ENCODE data around the gene ANKRD55. TPM values are rescaled to one million over a fixed set of nuclear protein-coding genes. Genes with fewer than 3 reads are reported as not detected.

ANKRD55 gene
- total and polyA plus RNA-seq, 9 of the 15 experiments (the other 6 are each of a cell fraction or from before 2014, with no cell fraction given): 3.4 to 10.6 (median 6.5) TPM

DNA sequence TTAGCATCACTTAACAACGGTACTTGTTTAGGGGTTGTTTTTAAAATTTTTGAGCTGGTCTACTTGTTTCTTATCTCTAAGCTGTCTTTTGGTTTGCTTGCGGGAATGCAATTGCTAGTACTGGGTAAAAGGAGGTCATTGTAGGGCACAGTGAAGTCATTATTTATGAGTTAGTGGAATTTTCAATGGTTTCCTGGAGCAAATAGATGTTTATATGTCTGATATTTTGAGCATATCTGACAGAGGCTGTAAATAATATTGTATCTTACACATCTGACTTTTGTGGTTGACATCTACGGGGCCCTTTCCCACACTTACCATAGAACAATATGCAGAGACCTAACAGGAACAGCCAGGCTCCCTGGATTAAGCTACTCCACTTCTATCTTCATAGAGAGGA, 147.9 kb downstream of the ANKRD55 start (continued):
- TF ChIP-seq, protein P1, sequence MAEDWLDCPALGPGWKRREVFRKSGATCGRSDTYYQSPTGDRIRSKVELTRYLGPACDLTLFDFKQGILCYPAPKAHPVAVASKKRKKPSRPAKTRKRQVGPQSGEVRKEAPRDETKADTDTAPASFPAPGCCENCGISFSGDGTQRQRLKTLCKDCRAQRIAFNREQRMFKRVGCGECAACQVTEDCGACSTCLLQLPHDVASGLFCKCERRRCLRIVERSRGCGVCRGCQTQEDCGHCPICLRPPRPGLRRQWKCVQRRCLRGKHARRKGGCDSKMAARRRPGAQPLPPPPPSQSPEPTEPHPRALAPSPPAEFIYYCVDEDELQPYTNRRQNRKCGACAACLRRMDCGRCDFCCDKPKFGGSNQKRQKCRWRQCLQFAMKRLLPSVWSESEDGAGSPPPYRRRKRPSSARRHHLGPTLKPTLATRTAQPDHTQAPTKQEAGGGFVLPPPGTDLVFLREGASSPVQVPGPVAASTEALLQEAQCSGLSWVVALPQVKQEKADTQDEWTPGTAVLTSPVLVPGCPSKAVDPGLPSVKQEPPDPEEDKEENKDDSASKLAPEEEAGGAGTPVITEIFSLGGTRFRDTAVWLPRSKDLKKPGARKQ (CRISPR knock-in tag; IDR thresholded peaks at IDR 0.05): no peak
- TF ChIP-seq KAT8 (IDR thresholded peaks at IDR 0.05; ENCODE audit: low read depth) (no peak), POLR2G (IDR thresholded peaks at IDR 0.05; ENCODE audit: low read depth, low read length) (no peak), HIVEP1 (CRISPR knock-in tag; IDR thresholded peaks at IDR 0.05) (no peak), TCF3 (CRISPR knock-in tag; IDR thresholded peaks at IDR 0.05) (peak; percentile 57), RREB1 (CRISPR knock-in tag; IDR thresholded peaks at IDR 0.05) (no peak), ZNF217 (CRISPR knock-in tag; IDR thresholded peaks at IDR 0.05) (no peak), HLTF (IDR thresholded peaks at IDR 0.05) (no peak), BCOR (IDR thresholded peaks at IDR 0.05) (no peak), GABPA (tag; conservative IDR thresholded peaks at IDR 0.05; ENCODE audit: low read depth) (peak; percentile 38; the same call in 1 of the 2 replicates), HEY1 (CRISPR knock-in tag; IDR thresholded peaks at IDR 0.05; ENCODE audit: borderline replicate concordance) (no peak), FOXK1 (CRISPR knock-in tag; IDR thresholded peaks at IDR 0.05; ENCODE audit: borderline replicate concordance) (no peak), JUN (IDR thresholded peaks at IDR 0.05; ENCODE audit: borderline replicate concordance, low read depth, low read length) (0 out of 2 replicates have a peak, but pooled peaks have one; percentile 13), JUN (CRISPR knock-in tag; IDR thresholded peaks at IDR 0.05; ENCODE audit: borderline replicate concordance) (no peak), MXI1 (IDR thresholded peaks at IDR 0.05; ENCODE audit: low read depth, low read length) (no peak), ELF1 (tag; IDR thresholded peaks at IDR 0.05) (peak; percentile 46; the same call in 1 of the 2 replicates)
- TF ChIP-seq, protein P2, sequence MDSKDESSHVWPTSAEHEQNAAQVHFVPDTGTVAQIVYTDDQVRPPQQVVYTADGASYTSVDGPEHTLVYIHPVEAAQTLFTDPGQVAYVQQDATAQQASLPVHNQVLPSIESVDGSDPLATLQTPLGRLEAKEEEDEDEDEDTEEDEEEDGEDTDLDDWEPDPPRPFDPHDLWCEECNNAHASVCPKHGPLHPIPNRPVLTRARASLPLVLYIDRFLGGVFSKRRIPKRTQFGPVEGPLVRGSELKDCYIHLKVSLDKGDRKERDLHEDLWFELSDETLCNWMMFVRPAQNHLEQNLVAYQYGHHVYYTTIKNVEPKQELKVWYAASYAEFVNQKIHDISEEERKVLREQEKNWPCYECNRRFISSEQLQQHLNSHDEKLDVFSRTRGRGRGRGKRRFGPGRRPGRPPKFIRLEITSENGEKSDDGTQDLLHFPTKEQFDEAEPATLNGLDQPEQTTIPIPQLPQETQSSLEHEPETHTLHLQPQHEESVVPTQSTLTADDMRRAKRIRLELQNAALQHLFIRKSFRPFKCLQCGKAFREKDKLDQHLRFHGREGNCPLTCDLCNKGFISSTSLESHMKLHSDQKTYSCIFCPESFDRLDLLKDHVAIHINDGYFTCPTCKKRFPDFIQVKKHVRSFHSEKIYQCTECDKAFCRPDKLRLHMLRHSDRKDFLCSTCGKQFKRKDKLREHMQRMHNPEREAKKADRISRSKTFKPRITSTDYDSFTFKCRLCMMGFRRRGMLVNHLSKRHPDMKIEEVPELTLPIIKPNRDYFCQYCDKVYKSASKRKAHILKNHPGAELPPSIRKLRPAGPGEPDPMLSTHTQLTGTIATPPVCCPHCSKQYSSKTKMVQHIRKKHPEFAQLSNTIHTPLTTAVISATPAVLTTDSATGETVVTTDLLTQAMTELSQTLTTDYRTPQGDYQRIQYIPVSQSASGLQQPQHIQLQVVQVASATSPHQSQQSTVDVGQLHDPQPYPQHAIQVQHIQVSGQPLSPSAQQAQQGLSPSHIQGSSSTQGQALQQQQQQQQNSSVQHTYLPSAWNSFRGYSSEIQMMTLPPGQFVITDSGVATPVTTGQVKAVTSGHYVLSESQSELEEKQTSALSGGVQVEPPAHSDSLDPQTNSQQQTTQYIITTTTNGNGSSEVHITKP (IDR thresholded peaks at IDR 0.05; ENCODE audit: partially characterized antibody): no peak

All from K562 (cell line).